ENCODE results near the gene GPR12. TPM values are rescaled to one million over a fixed set of nuclear protein-coding genes. Genes with fewer than 3 reads are reported as not detected.

The GPR12 gene
- total RNA-seq, 1 experiment from 2014 or later = not detected

GRCh38 chr13:26784704-26785639 is 24.4 kb upstream of the GPR12 start:
- TF ChIP-seq CTCF (conservative IDR thresholded peaks at IDR 0.05; ENCODE audit: low read depth, low read length) = no peak
- no peak for TF ChIP-seq EZH2 (IDR thresholded peaks at IDR 0.05; ENCODE audit: borderline replicate concordance, low read depth, low read length, poor library complexity, severe bottlenecking)
- BruUV-seq (replicated peaks) = no TSS peak
- ChIA-PET POLR2A (ENCODE audit: low non-redundant PET) (no interaction called here), CTCF (no interaction called here)
- H3K4me3 ChIP-seq (ENCODE audit: low read depth, low read length, poor library complexity, severe bottlenecking) = no peak overlapping the region
- no peaks in the 10 kb centered on the region for H3K4me1 ChIP-seq (ENCODE audit: insufficient read depth, low read length, poor library complexity, severe bottlenecking)
- peaks cover 8% of the 10 kb centered on the region for H3K27me3 ChIP-seq (replicated peaks; ENCODE audit: insufficient read depth, low read depth, low read length, poor library complexity)
- no peaks in the 10 kb centered on the region for H3K9me3 ChIP-seq (ENCODE audit: low read depth, low read length, poor library complexity, severe bottlenecking)
- no peak for DNase-seq (ENCODE audit: low spot score)
- intact Hi-C loops (cut with micrococcal nuclease; ENCODE audit: unreplicated experiment) = no loop called here
- no peaks in the 10 kb centered on the region for H3K36me3 ChIP-seq (ENCODE audit: insufficient read depth, low read length, poor library complexity, severe bottlenecking)
- H3K27ac ChIP-seq (ENCODE audit: low read depth, low read length, poor library complexity, severe bottlenecking) = no peak overlapping the region

GRCh38 chr13:26780411-26780810 is 19.8 kb upstream of the GPR12 start:
- Histone ChIP-seq H3K4me3 (ENCODE audit: low read depth, low read length, poor library complexity, severe bottlenecking) (no peak overlapping the region), H3K27ac (ENCODE audit: low read depth, low read length, poor library complexity, severe bottlenecking) (no peak overlapping the region), H3K36me3 (ENCODE audit: insufficient read depth, low read length, poor library complexity, severe bottlenecking) (no peaks in the 10 kb centered on the region), H3K27me3 (replicated peaks; ENCODE audit: insufficient read depth, low read depth, low read length, poor library complexity) (peaks cover 2% of the 10 kb centered on the region), H3K9me3 (ENCODE audit: low read depth, low read length, poor library complexity, severe bottlenecking) (no peaks in the 10 kb centered on the region), H3K4me1 (ENCODE audit: insufficient read depth, low read length, poor library complexity, severe bottlenecking) (no peaks in the 10 kb centered on the region)
- no peak for DNase-seq (ENCODE audit: low spot score)
- ChIA-PET CTCF (no interaction called here), POLR2A (ENCODE audit: low non-redundant PET) (no interaction called here)
- intact Hi-C loops (cut with micrococcal nuclease; ENCODE audit: unreplicated experiment) = no loop called here
- BruUV-seq (replicated peaks) = no TSS peak
- TF ChIP-seq CTCF (conservative IDR thresholded peaks at IDR 0.05; ENCODE audit: low read depth, low read length) (no peak), EZH2 (IDR thresholded peaks at IDR 0.05; ENCODE audit: borderline replicate concordance, low read depth, low read length, poor library complexity, severe bottlenecking) (no peak)

GRCh38 chr13:26779321-26779720 is 18.7 kb upstream of the GPR12 start:
- H3K4me1 ChIP-seq (ENCODE audit: insufficient read depth, low read length, poor library complexity, severe bottlenecking) = no peaks in the 10 kb centered on the region
- H3K36me3 ChIP-seq (ENCODE audit: insufficient read depth, low read length, poor library complexity, severe bottlenecking) = no peaks in the 10 kb centered on the region
- ChIA-PET CTCF (no interaction called here), POLR2A (ENCODE audit: low non-redundant PET) (no interaction called here)
- H3K9me3 ChIP-seq (ENCODE audit: low read depth, low read length, poor library complexity, severe bottlenecking) = no peaks in the 10 kb centered on the region
- TF ChIP-seq CTCF (conservative IDR thresholded peaks at IDR 0.05; ENCODE audit: low read depth, low read length) = no peak
- TF ChIP-seq EZH2 (IDR thresholded peaks at IDR 0.05; ENCODE audit: borderline replicate concordance, low read depth, low read length, poor library complexity, severe bottlenecking) = no peak
- H3K4me3 ChIP-seq (ENCODE audit: low read depth, low read length, poor library complexity, severe bottlenecking) = no peak overlapping the region
- H3K27me3 ChIP-seq (replicated peaks; ENCODE audit: insufficient read depth, low read depth, low read length, poor library complexity) = peaks cover 2% of the 10 kb centered on the region
- DNase-seq (ENCODE audit: low spot score) = no peak
- no TSS peak for BruUV-seq (replicated peaks)
- intact Hi-C loops (cut with micrococcal nuclease; ENCODE audit: unreplicated experiment) = no loop called here
- H3K27ac ChIP-seq (ENCODE audit: low read depth, low read length, poor library complexity, severe bottlenecking) = no peak overlapping the region

Measured in A673 (cell line).